Measurements from ENCODE around the gene TBKBP1. TPM values are rescaled to one million over a fixed set of nuclear protein-coding genes. Genes with fewer than 3 reads are reported as not detected.
A peak's percentile ranks its signal among the peaks of the same experiment; 100 is the strongest.

The TBKBP1 gene
- total and polyA plus RNA-seq, 9 of the 15 experiments (the other 6 are each of a cell fraction or from before 2014, with no cell fraction given) = 0.03 to 15.6 (median 6.8) TPM

DNA sequence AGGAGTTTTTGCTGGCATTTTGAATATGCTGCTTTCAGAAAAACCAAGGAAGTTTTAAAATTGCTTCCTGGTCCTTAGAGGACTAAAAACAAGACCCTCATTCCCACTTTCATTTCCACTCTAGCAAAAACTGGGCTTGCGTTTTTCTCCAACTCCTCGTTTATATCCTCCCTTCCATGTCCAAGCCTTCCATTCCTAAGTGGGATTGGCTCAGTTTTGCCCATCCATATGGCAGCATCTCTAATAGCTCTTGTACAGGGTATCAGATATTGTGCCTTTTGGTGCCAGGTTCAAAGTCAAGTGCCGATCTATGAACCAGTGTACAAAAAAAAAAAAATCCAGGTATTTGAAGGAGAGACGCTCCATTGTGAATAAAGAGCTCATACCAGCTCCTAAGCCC lies 9.9 kb upstream of the TBKBP1 start:
- no peak for ATAC-seq

More for the DNA sequence above, 9.9 kb upstream of the TBKBP1 start:
- CTCF ChIA-PET (ENCODE audit: low intra/inter-chr PET ratio) = no interaction called here
- H3K9me1 ChIP-seq (ENCODE audit: control insufficient read depth, insufficient read depth, low read length) = no peaks in the 10 kb centered on the region
- WGBS (ENCODE audit: insufficient coverage, low coverage, missing lambda C conversion rate) = 95% methylated on average over 4 of the region's 4 CpGs
- no peak for DNase-seq (ENCODE audit: extremely low read depth in 1 of 4, low spot score in 3 of 4)
- no TSS peak for BruUV-seq (replicated peaks)
- in situ Hi-C loops (cut with MboI) (no loop called here), intact Hi-C loops (cut with micrococcal nuclease) (no loop called here)
- H3K4me3 ChIP-seq = no peak overlapping the region
- H3K4me2 ChIP-seq (ENCODE audit: insufficient read depth, low read length) = no peak overlapping the region
- no peaks in the 10 kb centered on the region for H3K27me3 ChIP-seq (ENCODE audit: control insufficient read depth in 2 of 2, insufficient read depth in 2 of 2, low read length in 2 of 2)
- no peaks in the 10 kb centered on the region for H3K79me2 ChIP-seq (ENCODE audit: control insufficient read depth, insufficient read depth, low read length)
- no peaks in the 10 kb centered on the region; the same call in 1 of the 2 replicates for H4K20me1 ChIP-seq (replicated peaks; ENCODE audit: control insufficient read depth, insufficient read depth, low read length)
- no peak for TF ChIP-seq CHCHD3 (CRISPR knock-in tag; IDR thresholded peaks at IDR 0.05)
- no peak for TF ChIP-seq ZZZ3 (IDR thresholded peaks at IDR 0.05)
- TF ChIP-seq POLR2AphosphoS5 (IDR thresholded peaks at IDR 0.05; ENCODE audit: control insufficient read depth, insufficient read depth, low read depth, low read length) = 0 out of 2 replicates have a peak, but pooled peaks have one; percentile 41
- TF ChIP-seq, protein P1, sequence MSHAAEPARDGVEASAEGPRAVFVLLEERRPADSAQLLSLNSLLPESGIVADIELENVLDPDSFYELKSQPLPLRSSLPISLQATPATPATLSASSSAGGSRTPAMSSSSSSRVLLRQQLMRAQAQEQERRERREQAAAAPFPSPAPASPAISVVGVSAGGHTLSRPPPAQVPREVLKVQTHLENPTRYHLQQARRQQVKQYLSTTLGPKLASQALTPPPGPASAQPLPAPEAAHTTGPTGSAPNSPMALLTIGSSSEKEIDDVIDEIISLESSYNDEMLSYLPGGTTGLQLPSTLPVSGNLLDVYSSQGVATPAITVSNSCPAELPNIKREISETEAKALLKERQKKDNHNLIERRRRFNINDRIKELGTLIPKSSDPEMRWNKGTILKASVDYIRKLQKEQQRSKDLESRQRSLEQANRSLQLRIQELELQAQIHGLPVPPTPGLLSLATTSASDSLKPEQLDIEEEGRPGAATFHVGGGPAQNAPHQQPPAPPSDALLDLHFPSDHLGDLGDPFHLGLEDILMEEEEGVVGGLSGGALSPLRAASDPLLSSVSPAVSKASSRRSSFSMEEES (CRISPR knock-in tag; IDR thresholded peaks at IDR 0.05) = no peak
- peak; percentile 69; the same call in 1 of the 2 replicates for TF ChIP-seq POLR2A (conservative IDR thresholded peaks at IDR 0.05)
- no peak for TF ChIP-seq C11orf30 (IDR thresholded peaks at IDR 0.05; ENCODE audit: low read depth)
- no peak for TF ChIP-seq NCOA6 (IDR thresholded peaks at IDR 0.05)
- peak; percentile 48 for TF ChIP-seq POLR2B (IDR thresholded peaks at IDR 0.05; ENCODE audit: low read depth, partially characterized antibody)
- TF ChIP-seq, protein P2, sequence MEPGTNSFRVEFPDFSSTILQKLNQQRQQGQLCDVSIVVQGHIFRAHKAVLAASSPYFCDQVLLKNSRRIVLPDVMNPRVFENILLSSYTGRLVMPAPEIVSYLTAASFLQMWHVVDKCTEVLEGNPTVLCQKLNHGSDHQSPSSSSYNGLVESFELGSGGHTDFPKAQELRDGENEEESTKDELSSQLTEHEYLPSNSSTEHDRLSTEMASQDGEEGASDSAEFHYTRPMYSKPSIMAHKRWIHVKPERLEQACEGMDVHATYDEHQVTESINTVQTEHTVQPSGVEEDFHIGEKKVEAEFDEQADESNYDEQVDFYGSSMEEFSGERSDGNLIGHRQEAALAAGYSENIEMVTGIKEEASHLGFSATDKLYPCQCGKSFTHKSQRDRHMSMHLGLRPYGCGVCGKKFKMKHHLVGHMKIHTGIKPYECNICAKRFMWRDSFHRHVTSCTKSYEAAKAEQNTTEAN (CRISPR knock-in tag; IDR thresholded peaks at IDR 0.05) = no peak
- no peak for TF ChIP-seq E2F3 (CRISPR knock-in tag; IDR thresholded peaks at IDR 0.05)
- 0 out of 2 replicates have a peak, but pooled peaks have one; percentile 61 for TF ChIP-seq SUPT5H (IDR thresholded peaks at IDR 0.05)
- peaks cover 67% of the 10 kb centered on the region for H3K36me3 ChIP-seq (ENCODE audit: control insufficient read depth, insufficient read depth, low read length)
- no peak overlapping the region for H3K9ac ChIP-seq (ENCODE audit: insufficient read depth in 1 of 2, low read depth in 2 of 2, low read length in 2 of 2)
- FAIRE-seq = no peak
- no peak overlapping the region for H2AFZ ChIP-seq (ENCODE audit: low read depth, low read length)
- no peaks in the 10 kb centered on the region for H3K9me3 ChIP-seq (replicated peaks; ENCODE audit: control insufficient read depth, insufficient read depth, low read depth, low read length)
- no peaks in the 10 kb centered on the region; a peak in 1 of 5 replicates for H3K4me1 ChIP-seq (replicated peaks in 1 of 2; ENCODE audit: control insufficient read depth in 2 of 2, insufficient read depth in 2 of 2, low read length in 2 of 2)
- H3K27ac ChIP-seq (ENCODE audit: extremely low read depth, low read depth, low read length) = no peak overlapping the region
- POLR2A ChIA-PET = interaction anchor here (0.6 to 1.0 kb wide), 5 partner anchors 9 to 55 kb away, joined by 3 to 4 read pairs (median 3); no protein-coding TSS in a partner anchor
